Stimulated activated CD4-positive, alpha-beta T cell treated with anti-CD3 and anti-CD28 coated beads, TNF-alpha, amount 100 ng/mL, for 4 hours (primary cell): Measurements from ENCODE around the gene ABAT.
"Not testable (repeated sequence)": the region's sequence is repeated elsewhere in the genome, so short reads cannot be mapped to it uniquely, and the experiment has no call there.

ENCODE experiments used
- DNase-seq, 3 experiments: peaks; one replicate each; pipeline ENCODE4 v3.0.0-alpha.2; 2020; ENCODE audit warnings: low read depth in 3 of 3

The ABAT gene

GRCh38 chr16:8785408-8785807, 111.0 kb downstream of the ABAT start:
- no peak for DNase-seq

GRCh38 chr16:8786316-8786715, 111.9 kb downstream of the ABAT start:
- not testable (repeated sequence) for DNase-seq

GRCh38 chr16:8788578-8789172, 114.3 kb downstream of the ABAT start:
- no peak for DNase-seq

- DNase-seq = no peak
Observed at GRCh38 chr16:8795091-8795490, 120.7 kb downstream of the ABAT start.

- DNase-seq = no peak
Observed at GRCh38 chr16:8795818-8796217, 121.4 kb downstream of the ABAT start.

GRCh38 chr16:8796469-8797363, 122.3 kb downstream of the ABAT start:
- peak in 1 of 3 experiments; percentile 7 for DNase-seq

GRCh38 chr16:8797364-8798173, 123.2 kb downstream of the ABAT start, which contains the start of the genes PMM2 and TMEM186:
Gene PMM2, plus strand, starts transcription at chr16:8797839. Its CDS starts 44 bp downstream, at chr16:8797883.
Gene TMEM186, minus strand, starts transcription at chr16:8797639. Its CDS starts 25 bp downstream, at chr16:8797614.
- DNase-seq = peak; percentile 79 to 92 (median 92)

GRCh38 chr16:8798174-8798527, 123.7 kb downstream of the ABAT start:
- no peak for DNase-seq

GRCh38 chr16:8798535-8799157, 124.2 kb downstream of the ABAT start:
- DNase-seq = no peak

GRCh38 chr16:8801701-8802100, 127.3 kb downstream of the ABAT start:
- DNase-seq = no peak

- not testable (repeated sequence) for DNase-seq
Observed at GRCh38 chr16:8803733-8804132, 129.3 kb downstream of the ABAT start.

- no peak for DNase-seq
Observed at GRCh38 chr16:8804313-8804712, 129.9 kb downstream of the ABAT start.

- no peak for DNase-seq
Observed at GRCh38 chr16:8806272-8806983, 132.0 kb downstream of the ABAT start.

GRCh38 chr16:8807189-8807588, 132.8 kb downstream of the ABAT start:
- DNase-seq = no peak

GRCh38 chr16:8808009-8808408, 133.6 kb downstream of the ABAT start:
- DNase-seq = no peak

GRCh38 chr16:8808613-8809353, 134.4 kb downstream of the ABAT start:
- DNase-seq = no peak

GRCh38 chr16:8812162-8812843, 137.9 kb downstream of the ABAT start:
- no peak for DNase-seq

GRCh38 chr16:8814095-8814806, 139.8 kb downstream of the ABAT start:
- DNase-seq = no peak
